Measurements from ENCODE around the gene ZC3H7B.
A peak's percentile ranks its signal among the peaks of the same experiment; 100 is the strongest.
"Not testable (repeated sequence)": the region's sequence is repeated elsewhere in the genome, so short reads cannot be mapped to it uniquely, and the experiment has no call there.

Gene ZC3H7B

DNA sequence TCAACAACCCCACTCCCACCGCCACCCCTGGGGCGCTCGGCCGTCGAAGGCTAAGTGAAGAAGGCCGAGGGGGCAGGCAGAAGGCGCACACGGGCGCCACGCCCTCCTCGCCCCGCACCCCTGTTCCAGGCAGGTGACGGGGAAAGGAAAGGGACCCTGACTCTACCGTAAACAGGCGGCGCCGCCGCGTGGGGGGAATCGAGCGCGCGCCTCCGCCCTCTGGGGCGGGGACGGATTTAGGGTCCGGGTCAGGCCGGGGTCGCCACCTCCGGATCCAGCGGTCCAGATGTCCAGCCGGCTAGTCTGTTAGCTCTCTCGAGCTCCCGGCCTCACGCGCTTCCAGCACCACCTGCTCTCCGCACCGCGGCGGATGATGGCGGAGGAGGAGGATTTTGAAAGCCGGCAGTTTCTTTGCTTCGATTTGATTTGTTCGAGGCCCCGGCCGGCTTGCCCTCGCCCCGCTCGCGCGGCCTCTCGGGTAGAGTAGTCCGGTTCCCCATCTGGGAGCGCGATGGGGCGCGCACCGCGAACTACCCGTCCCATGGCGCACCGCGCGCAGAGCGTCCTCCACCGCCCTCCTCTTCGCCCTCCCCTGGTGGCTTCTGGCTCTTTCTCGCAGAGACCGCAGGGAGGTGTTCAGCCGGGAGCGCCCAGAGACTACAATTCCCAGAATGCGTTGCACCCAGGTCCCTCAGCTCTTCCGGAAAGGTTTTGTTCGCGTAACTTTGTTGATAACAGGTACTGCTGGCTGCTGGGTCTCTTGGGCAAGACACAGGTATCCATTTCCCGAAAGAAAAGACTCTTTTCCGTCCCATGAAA is 15.3 kb upstream of the ZC3H7B start, which contains the start of gene RANGAP1:
Gene RANGAP1 (minus strand): TSS at position 368 of the 819 bp plus-strand sequence. CDS start 5,143 bp downstream, outside the sequence.
- peak; percentile 96 to 97 for DNase-seq (ENCODE audit: low read depth in 2 of 2)

GRCh38 chr22:41286639-41287091 is 14.7 kb upstream of the ZC3H7B start:
- DNase-seq (ENCODE audit: low read depth in 2 of 2): peak in 1 of 2 donors; percentile 25

DNA sequence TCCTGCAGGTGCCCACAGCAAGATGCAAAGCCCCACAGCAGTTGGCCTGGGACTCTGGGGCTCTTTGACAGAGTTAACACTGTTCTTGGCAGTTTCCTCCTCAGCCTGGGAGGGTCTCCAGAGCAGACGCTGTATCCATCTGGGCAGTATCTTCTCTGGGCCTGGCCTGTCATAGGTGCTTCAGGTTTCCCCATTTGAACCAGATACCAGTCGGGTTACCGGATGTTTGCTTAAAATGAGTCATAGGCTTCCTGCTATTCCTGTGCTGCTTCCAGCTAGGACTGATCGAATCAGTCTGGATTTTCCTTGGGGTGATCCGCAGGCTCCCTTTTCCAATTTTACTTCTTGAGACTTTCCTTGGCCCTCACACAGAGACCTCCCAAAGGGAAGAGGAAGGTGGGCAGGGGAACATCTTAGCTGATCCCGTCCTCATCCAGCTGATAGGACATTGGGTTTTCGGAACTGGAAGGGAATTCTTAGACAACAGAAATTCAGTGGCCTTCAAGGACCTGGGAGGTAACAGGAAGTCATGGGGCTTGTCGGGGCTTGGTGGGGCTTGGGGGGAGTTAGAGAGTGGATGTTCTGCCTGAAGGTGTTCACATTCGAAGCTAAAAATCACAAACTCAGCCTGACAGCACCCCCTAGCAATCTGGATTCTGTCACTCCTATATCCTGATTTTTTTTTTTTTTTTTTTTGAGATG is 12.9 kb upstream of the ZC3H7B start:
- no peak for DNase-seq (ENCODE audit: low read depth in 2 of 2)

GRCh38 chr22:41289671-41290070 is 11.7 kb upstream of the ZC3H7B start:
- no peak for DNase-seq (ENCODE audit: low read depth in 2 of 2)

- no peak for DNase-seq (ENCODE audit: low read depth in 2 of 2)
Measured at GRCh38 chr22:41290262-41291221, 10.8 kb upstream of the ZC3H7B start.

DNA sequence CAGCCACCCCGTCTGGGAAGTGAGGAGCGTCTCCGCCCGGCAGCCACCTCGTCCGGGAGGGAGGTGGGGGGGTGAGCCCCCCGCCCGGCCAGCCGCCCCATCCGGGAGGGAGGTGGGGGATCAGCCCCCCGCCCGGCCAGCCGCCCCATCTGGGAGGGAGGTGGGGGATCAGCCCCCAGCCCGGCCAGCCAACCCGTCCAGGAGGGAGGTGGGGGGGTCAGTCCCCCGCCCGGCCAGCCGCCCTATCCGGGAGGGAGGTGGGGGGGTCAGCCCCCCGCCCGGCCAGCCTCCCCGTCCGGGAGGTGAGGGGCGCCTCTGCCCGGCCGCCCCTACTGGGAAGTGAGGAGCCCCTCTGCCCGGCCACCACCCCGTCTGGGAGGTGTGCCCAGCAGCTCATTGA is 6.5 kb upstream of the ZC3H7B start:
- not testable (repeated sequence) for DNase-seq (ENCODE audit: low read depth in 2 of 2)

- DNase-seq (ENCODE audit: low read depth in 2 of 2): no peak
Measured at GRCh38 chr22:41296826-41297667, 4.3 kb upstream of the ZC3H7B start.

DNA sequence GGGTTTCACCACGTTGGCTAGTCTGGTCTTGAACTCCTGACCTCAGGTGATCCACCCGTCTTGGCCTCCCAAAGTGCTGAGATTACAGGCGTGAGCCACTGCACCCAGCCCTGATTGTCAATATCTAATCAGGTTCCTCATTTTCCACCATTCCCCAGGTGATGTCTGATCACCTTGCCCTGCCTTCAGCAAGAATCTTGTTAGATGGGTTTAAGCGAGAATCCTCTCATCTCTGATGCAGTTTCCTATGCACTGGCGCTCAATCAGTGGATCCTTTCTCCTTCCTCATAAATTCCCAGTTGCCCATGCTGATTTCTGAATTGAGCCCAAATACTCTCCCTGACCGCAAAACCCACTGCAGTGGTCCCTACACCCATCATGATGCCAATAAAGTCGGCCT is 664 bp upstream of the ZC3H7B start:
- DNase-seq (ENCODE audit: low read depth in 2 of 2): no peak

- no peak for DNase-seq (ENCODE audit: low read depth in 2 of 2)
Measured at GRCh38 chr22:41302021-41302767, 869 bp downstream of the ZC3H7B start.

- no peak for DNase-seq (ENCODE audit: low read depth in 2 of 2)
Measured at GRCh38 chr22:41302811-41303210, 1.5 kb downstream of the ZC3H7B start.

- DNase-seq (ENCODE audit: low read depth in 2 of 2): no peak
Measured at GRCh38 chr22:41305646-41306045, 4.3 kb downstream of the ZC3H7B start.

- DNase-seq (ENCODE audit: low read depth in 2 of 2): no peak
Measured at GRCh38 chr22:41308054-41308453, 6.7 kb downstream of the ZC3H7B start.

GRCh38 chr22:41308544-41308947 is 7.2 kb downstream of the ZC3H7B start:
- DNase-seq (ENCODE audit: low read depth in 2 of 2): no peak

DNA sequence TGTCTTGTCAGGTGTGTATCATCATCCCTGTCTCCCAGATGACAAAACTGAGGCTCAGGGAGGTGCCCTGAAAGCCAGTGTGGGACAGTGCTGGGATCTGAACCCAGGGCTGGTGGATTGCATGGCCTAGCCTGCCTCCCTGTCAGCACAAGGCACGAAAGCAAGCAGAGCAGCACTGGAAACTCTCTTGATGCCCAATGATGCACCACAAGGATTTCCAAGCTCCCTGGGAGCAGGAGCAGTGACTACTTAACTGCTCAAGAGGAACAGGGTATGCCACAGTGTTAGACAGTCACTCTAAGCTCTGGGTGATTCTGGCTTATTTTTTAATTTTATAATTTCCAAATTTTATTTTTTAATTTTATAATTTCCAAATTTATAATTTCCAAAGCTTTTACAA is 9.0 kb downstream of the ZC3H7B start:
- DNase-seq (ENCODE audit: low read depth in 2 of 2): no peak

DNA sequence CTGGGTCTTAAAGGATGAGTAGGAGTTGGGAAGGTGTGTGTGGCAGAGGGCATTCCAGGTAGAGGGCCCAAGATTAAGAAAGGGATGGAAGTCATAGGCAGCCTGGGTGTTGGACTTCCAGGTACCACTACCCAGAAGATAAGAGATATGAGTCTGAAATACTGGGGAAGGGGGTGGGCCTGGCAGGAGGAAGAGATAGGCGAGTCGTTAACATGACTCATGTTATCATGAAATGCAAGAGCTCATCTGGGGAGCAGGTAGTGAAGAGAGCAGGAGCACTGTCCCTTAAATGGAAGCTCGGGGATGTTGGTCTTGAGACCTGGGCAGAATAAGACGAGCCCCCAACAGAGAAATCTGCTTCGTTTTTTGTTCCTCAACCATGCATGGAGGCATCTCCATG is 10.2 kb downstream of the ZC3H7B start:
- DNase-seq (ENCODE audit: low read depth in 2 of 2): no peak

- DNase-seq (ENCODE audit: low read depth in 2 of 2): no peak
Measured at GRCh38 chr22:41314821-41315220, 13.5 kb downstream of the ZC3H7B start.

DNA sequence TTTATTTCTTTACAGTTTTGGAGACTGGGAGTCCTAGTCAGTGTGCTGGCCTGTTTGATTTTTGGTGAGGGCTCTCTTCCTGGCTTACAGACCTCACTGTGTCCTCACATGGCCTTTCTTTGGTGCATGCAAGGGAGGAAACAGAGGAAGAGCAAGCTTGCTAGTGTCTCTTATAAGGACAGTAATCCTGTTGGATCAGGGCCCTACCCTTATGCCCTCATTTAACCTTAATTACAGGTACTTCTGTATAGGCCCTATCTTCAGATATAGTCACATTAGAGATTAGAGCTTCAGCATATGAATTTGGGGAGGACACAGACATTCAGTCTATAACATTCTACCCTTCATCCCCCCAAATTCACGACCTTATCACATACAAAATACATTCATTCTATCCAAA is 14.3 kb downstream of the ZC3H7B start:
- no peak for DNase-seq (ENCODE audit: low read depth in 2 of 2)

DNA sequence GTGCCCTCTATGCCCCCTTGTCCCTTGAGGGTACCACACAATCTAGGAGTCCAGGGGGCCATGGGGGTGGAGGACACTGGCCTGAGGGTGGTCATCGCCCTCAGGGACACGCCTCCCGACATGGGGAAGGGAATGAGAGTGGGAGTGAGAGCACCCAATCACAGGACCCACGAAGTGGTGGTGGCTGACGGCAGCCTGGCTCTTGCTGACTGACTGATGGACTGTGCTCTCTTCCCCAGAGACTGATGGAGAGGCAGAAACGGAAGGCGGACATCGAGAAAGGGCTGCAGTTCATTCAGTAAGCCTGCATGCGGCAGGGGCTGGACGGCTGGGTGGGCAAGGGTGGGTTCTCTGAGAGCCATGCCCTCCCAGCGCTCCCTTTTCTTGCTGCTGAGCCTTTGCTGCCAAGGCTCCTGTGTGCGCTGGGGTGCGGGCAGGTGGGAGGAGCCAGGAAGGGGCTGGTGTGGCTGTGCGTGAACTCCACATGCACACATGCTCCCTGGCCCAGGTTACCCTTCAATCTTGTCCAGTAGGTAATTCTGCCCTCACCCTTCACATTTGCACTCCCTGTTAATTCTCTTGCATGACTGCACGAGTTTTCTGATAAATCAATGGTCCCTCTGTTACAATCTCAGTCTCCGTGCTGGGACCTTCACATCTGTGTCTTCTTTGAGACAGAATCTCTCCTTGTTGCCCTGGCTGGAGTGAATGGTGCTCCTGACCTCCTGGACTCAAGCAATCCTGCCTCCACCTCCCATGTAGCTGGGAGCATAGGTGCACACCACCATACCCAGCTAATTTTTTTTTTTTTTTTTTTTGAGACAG is 19.3 kb downstream of the ZC3H7B start:
- DNase-seq (ENCODE audit: low read depth in 2 of 2): no peak

DNA sequence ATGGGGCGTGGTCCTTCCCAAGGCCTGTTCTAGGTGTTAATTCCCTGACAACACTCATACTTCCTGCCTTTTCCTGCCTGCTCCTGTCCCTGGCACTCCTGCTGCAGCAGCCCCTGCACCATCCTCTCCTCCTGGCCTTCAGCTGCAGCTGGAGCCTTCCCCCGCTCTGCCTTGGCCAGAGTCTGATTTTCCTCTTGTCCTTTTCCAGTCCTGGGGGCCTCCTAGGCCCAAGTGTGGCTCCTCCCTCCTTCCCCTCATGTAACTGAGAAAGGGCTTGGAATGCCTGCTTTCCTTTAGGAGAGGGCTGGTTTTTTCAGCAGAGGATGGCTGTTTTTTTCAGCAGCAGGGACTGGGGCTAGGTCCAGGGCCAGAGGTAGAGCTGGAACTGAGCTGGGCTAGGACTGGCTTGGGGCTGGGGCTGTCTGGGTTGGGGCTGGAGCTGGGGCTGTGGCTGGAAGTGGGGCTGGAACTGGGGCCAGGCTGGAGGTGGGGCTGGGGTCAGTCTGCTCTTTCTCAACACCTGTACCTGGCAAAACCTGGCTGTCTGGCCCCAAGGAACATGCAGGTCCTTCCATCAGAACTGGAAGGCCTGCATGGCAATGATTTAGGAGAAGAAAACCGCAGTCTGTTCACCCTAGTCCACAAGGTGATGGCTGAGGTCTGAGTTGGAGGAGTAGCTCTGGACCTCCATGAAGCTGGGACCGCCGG is 23.6 kb downstream of the ZC3H7B start:
- DNase-seq (ENCODE audit: low read depth in 2 of 2): no peak

Data from stimulated activated CD8-positive, alpha-beta memory T cell treated with anti-CD3 and anti-CD28 coated beads, Interleukin-2, amount 100 ng/mL, for 48 hours (primary cell).